CD4-positive, alpha-beta T cell (primary cell): ENCODE results near the gene KRTAP10-11. TPM values are rescaled to one million over a fixed set of nuclear protein-coding genes. Genes with fewer than 3 reads are reported as not detected.
"Not testable (repeated sequence)": the region's sequence is repeated elsewhere in the genome, so short reads cannot be mapped to it uniquely, and the experiment has no call there.

Experiments used
- ATAC-seq: fragments of 200-7000 bp; cut with Tn5 transposase; one replicate; pipeline ENCODE4 v1.10.0; 2022; ENCODE audit warnings: mild to moderate bottlenecking; ENCODE audit not compliant: poor library complexity
- CTCF ChIA-PET: fragments of 350-600 bp; sonication (Branson Sonifier 250); formaldehyde crosslinking; loops from one replicate; lab custom pipeline; 2021; ENCODE audit warnings: antibody characterized with exemption, inconsistent platforms; lab: Charles Lee
- POLR2A ChIA-PET: fragments of 350-600 bp; sonication (Branson Sonifier 250); formaldehyde crosslinking; loops from one replicate; lab custom pipeline; 2021; ENCODE audit warnings: antibody characterized with exemption, inconsistent platforms; lab: Charles Lee
- DNase-seq, 14 experiments: peaks; one replicate each; pipeline ENCODE4 v3.0.0-alpha.2; 2013 to 2020; ENCODE audit warnings: mixed read lengths in 2 of 14
- H3K27ac ChIP-seq, 2 donors: one replicate each; pipeline versions ENCODE4 v1.5.1 to v1.7.0; 2013; ENCODE audit warnings: low read length in 2 of 2, low read depth in 1 of 2, mild to moderate bottlenecking in 1 of 2
- H3K27me3 ChIP-seq, 2 experiments: 1 replicate in 1 of 2; 2 replicates in 1 of 2; pipeline versions ENCODE4 v1.6.1 to v1.7.0; 2013; ENCODE audit warnings: low read length in 2 of 2, control low read depth in 1 of 2, mild to moderate bottlenecking in 1 of 2, moderate library complexity in 1 of 2; ENCODE audit not compliant: insufficient read depth in 2 of 2, control insufficient read depth in 1 of 2
- H3K36me3 ChIP-seq: one replicate; pipeline ENCODE4 v1.6.1; 2013; ENCODE audit warnings: low read length, control low read depth; ENCODE audit not compliant: insufficient read depth
- H3K4me1 ChIP-seq: one replicate; pipeline ENCODE4 v1.6.1; 2013; ENCODE audit warnings: low read length, control low read depth; ENCODE audit not compliant: insufficient read depth
- H3K4me3 ChIP-seq: one replicate; pipeline ENCODE4 v1.5.1; 2013; ENCODE audit warnings: mild to moderate bottlenecking, low read length, moderate library complexity
- H3K9me3 ChIP-seq, 2 experiments: 1 replicate in 1 of 2; 2 replicates in 1 of 2; pipeline versions ENCODE4 v1.6.1 to v1.7.0; 2013; ENCODE audit warnings: low read length in 2 of 2, mild to moderate bottlenecking in 2 of 2, control low read depth in 1 of 2, moderate library complexity in 1 of 2; ENCODE audit not compliant: control insufficient read depth in 1 of 2, insufficient read depth in 1 of 2
- H3K27ac Mint-ChIP-seq: one replicate; pipeline ENCODE4 v1.8.0; 2020; ENCODE audit warnings: mixed read lengths
- H3K27me3 Mint-ChIP-seq: one replicate; pipeline ENCODE4 v1.8.0; 2021; ENCODE audit warnings: mixed read lengths
- H3K36me3 Mint-ChIP-seq: one replicate; pipeline ENCODE4 v1.8.0; 2021; ENCODE audit warnings: low read depth, mixed read lengths
- H3K4me1 Mint-ChIP-seq: one replicate; pipeline ENCODE4 v1.8.0; 2021; ENCODE audit warnings: low read depth, mixed read lengths
- H3K4me3 Mint-ChIP-seq: one replicate; pipeline ENCODE4 v1.8.0; 2020; ENCODE audit warnings: mild to moderate bottlenecking, mixed read lengths
- H3K9me3 Mint-ChIP-seq: one replicate; pipeline ENCODE4 v1.8.0; 2020; ENCODE audit warnings: mixed read lengths
- CTCF ChIP-seq: fragments of 200-600 bp; IDR thresholded peaks from one replicate; pipeline ENCODE4 v1.8.0; 2022; ENCODE audit warnings: antibody characterized with exemption, mild to moderate bottlenecking
- intact Hi-C, 2 experiments: fragments of 100-400 bp; cut with DNase I in 1 of 2; cut with micrococcal nuclease in 1 of 2; formaldehyde crosslinking; loops; one replicate each; pipeline versions ENCODE4 v1.15.1 to v1.9.0; 2023 to 2025; cut with DNase I, micrococcal nuclease
- polyA plus RNA-seq, 2 donors: library from polyadenylated mRNA; unstranded; fragments of 120-200 nt; gene quantifications; one replicate each; pipeline ENCODE4 v1.2.1, GENCODE V29; 2013
- total RNA-seq, 174 experiments: library from RNA in 2 of 174; stranded (reverse) in 2 of 174; gene quantifications; one replicate each; pipeline ENCODE4 v1.2.3 and lab custom pipeline; 2021 to 2026

Gene KRTAP10-11, protein sequence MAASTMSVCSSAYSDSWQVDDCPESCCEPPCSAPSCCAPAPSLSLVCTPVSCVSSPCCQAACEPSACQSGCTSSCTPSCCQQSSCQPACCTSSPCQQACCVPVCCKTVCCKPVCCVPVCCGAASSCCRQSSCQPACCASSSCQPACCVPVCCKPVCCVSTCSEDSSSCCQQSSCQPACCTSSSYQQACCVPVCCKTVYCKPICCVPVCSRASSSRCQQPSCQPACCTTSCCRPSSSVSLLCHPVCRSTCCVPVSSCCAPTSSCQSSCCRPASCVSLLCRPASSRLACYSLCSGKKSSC
- not detected for total RNA-seq
- not detected for polyA plus RNA-seq (2013, experiment 1 of 2)
- polyA plus RNA-seq (2013, experiment 2 of 2), result not detected
- total RNA-seq (lab: John Stamatoyannopoulos, UW), result 0 to 0.10 (median 0) reads per million in 172 experiments

- H3K4me3 Mint-ChIP-seq, H3K4me1 ChIP-seq, H3K36me3 Mint-ChIP-seq, H3K4me1 Mint-ChIP-seq, H3K27ac Mint-ChIP-seq, H3K27me3 Mint-ChIP-seq, CTCF ChIA-PET, ATAC-seq, H3K27ac ChIP-seq, H3K27me3 ChIP-seq, intact Hi-C loops, H3K36me3 ChIP-seq, H3K4me3 ChIP-seq: not testable (repeated sequence)
- POLR2A ChIA-PET, result interaction anchor here (1.2 kb wide), 1 partner anchor 11 kb away, joined by 6 read pairs; the partner anchor contains the start of gene KRTAP12-3
- H3K9me3 Mint-ChIP-seq, result peaks cover 10% of the 10 kb centered on the region
- H3K9me3 ChIP-seq, result peaks cover 13 to 16% of the 10 kb centered on the region in 2 experiments
- peak in 1 of 14 experiments; percentile 11 for DNase-seq
Observed at GRCh38 chr21:44646366-44647221, at the start of gene KRTAP10-11. KRTAP10-11 (plus strand) TSS chr21:44646414; CDS start chr21:44646459, 45 bp downstream.

DNA sequence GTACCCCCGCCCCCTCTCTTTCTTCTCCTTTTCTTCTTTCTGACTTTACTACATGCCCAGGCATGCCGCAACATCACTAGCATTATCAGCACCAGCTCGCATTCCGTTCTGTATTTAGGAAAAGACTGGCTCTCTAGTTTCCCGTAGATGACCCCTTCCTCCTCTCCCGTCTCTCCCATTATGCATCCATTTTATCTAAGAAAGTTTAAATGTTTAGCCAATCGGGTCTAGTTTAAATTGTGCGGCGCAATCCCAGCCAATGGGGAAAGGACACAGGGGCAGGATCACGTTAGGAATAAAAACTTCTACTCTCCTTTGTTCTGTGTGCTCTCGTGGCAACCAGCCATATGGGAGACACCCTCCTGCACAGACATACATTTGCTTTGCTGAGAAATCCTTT lies 48.2 kb upstream of the KRTAP10-11 start:
- no peaks in the 10 kb centered on the region for H3K4me1 Mint-ChIP-seq
- Histone ChIP-seq H3K4me1 (peaks cover 2% of the 10 kb centered on the region), H3K27me3 (no peaks in the 10 kb centered on the region), H3K9me3 (peaks cover 9 to 10% of the 10 kb centered on the region in 2 experiments), H3K27ac (no peak overlapping the region), H3K4me3 (no peak overlapping the region), H3K36me3 (no peaks in the 10 kb centered on the region)
- TF ChIP-seq CTCF, result no peak
- H3K36me3 Mint-ChIP-seq, result no peaks in the 10 kb centered on the region
- ChIA-PET POLR2A (no interaction called here), CTCF (no interaction called here)
- ATAC-seq (no peak), DNase-seq (no peak)
- intact Hi-C loops, result no loop called here
- no peak overlapping the region for H3K4me3 Mint-ChIP-seq
- no peaks in the 10 kb centered on the region for H3K9me3 Mint-ChIP-seq
- no peaks in the 10 kb centered on the region for H3K27me3 Mint-ChIP-seq
- no peak overlapping the region for H3K27ac Mint-ChIP-seq

GRCh38 chr21:44599264-44600029 lies 46.8 kb upstream of the KRTAP10-11 start:
- no peaks in the 10 kb centered on the region for H3K9me3 Mint-ChIP-seq
- DNase-seq (no peak), ATAC-seq (no peak)
- Histone ChIP-seq H3K4me1 (peaks cover 2% of the 10 kb centered on the region), H3K4me3 (no peak overlapping the region), H3K36me3 (no peaks in the 10 kb centered on the region), H3K27ac (no peak overlapping the region), H3K27me3 (no peaks in the 10 kb centered on the region), H3K9me3 (peaks cover 10 to 14% of the 10 kb centered on the region in 2 experiments)
- no peaks in the 10 kb centered on the region for H3K4me1 Mint-ChIP-seq
- CTCF ChIA-PET, result interaction anchor here (0.7 kb wide), 1 partner anchor 58 kb away, joined by 3 read pairs; the partner anchor contains the start of gene KRTAP12-3
- POLR2A ChIA-PET, result no interaction called here
- H3K27me3 Mint-ChIP-seq, result no peaks in the 10 kb centered on the region
- no peaks in the 10 kb centered on the region for H3K36me3 Mint-ChIP-seq
- no peak overlapping the region for H3K4me3 Mint-ChIP-seq
- H3K27ac Mint-ChIP-seq, result no peak overlapping the region
- intact Hi-C loops, result no loop called here
- TF ChIP-seq CTCF, result no peak

DNA sequence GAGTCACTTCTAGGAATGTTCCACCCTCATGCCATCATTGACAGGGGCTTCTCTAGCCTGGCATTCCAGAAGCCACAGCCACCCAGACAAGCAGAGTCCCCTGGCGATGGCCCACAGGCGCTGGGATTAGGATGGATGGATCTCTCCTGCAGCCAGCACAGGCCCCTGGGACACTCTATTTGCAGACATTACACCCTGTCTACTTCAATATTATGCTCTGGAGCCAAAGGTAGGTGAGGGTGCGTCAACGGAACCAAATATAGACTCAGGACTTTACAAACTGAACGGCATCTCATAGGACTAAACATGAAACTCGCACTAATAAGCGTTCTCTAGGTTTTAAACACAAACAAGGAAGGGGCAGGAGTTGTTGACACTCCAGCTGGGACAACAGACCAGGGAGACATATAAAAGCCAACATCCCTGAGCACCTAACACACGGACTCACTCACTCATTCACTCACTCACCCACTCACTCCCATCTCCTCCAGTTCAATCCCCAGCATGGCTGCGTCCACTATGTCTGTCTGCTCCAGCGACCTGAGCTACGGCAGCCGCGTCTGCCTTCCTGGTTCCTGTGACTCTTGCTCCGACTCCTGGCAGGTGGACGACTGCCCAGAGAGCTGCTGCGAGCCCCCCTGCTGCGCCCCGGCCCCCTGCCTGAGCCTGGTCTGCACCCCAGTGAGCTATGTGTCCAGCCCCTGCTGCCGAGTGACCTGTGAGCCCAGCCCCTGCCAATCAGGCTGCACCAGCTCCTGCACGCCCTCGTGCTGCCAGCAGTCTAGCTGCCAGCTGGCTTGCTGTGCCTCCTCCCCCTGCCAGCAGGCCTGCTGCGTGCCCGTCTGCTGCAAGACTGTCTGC lies 45.9 kb upstream of the KRTAP10-11 start, which contains the start of gene KRTAP10-7:
KRTAP10-7 (plus strand) TSS at position 480 of the 861 bp plus-strand sequence; CDS start at position 505, 25 bp downstream.
- DNase-seq, ATAC-seq, H3K4me3 ChIP-seq, H3K4me1 ChIP-seq, H3K4me3 Mint-ChIP-seq, H3K27ac Mint-ChIP-seq, H3K36me3 Mint-ChIP-seq, H3K4me1 Mint-ChIP-seq, POLR2A ChIA-PET, H3K9me3 Mint-ChIP-seq, intact Hi-C loops, H3K27ac ChIP-seq, H3K27me3 ChIP-seq, H3K36me3 ChIP-seq, H3K27me3 Mint-ChIP-seq, CTCF ChIA-PET: not testable (repeated sequence)
- peaks cover 10 to 14% of the 10 kb centered on the region in 2 experiments for H3K9me3 ChIP-seq
